ENCODE data around the gene MVB12B. TPM values are rescaled to one million over a fixed set of nuclear protein-coding genes. Genes with fewer than 3 reads are reported as not detected.

The MVB12B gene
- total RNA-seq, 1 experiment from 2014 or later, result 5.8 TPM

GRCh38 chr9:126499911-126500599 lies 173.4 kb downstream of the MVB12B start:
- peak; percentile 61 for DNase-seq
- no peak overlapping the region for H2AFZ ChIP-seq (ENCODE audit: low read length)

More at GRCh38 chr9:126499911-126500599, 173.4 kb downstream of the MVB12B start:
- Histone ChIP-seq H4K91ac (ENCODE audit: insufficient read length, low read depth, low read length) (no peak overlapping the region), H3K18ac (ENCODE audit: insufficient read length, low read depth, low read length) (no peak overlapping the region), H3K4me1 (ENCODE audit: insufficient read depth, low read length) (no peaks in the 10 kb centered on the region), H4K5ac (ENCODE audit: insufficient read length, low read depth, low read length) (no peak overlapping the region), H3K14ac (ENCODE audit: insufficient read depth, low read length) (no peak overlapping the region), H3K27me3 (ENCODE audit: insufficient read depth, low read length) (no peaks in the 10 kb centered on the region), H3K56ac (ENCODE audit: insufficient read length, low read depth, low read length) (no peak overlapping the region), H3K79me2 (ENCODE audit: insufficient read depth, low read length) (no peaks in the 10 kb centered on the region), H2AK5ac (ENCODE audit: insufficient read length, low read length) (no peak overlapping the region), H4K8ac (replicated peaks; ENCODE audit: insufficient read length, low read depth, low read length) (no peak overlapping the region), H3K23me2 (ENCODE audit: insufficient read length, low read depth, low read length, poor library complexity, severe bottlenecking) (peaks cover 14% of the 10 kb centered on the region), H3K9ac (ENCODE audit: extremely low read depth, insufficient read length, low read length) (no peak overlapping the region), H3K27ac (ENCODE audit: insufficient read length, low read depth, low read length) (no peak overlapping the region), H2BK12ac (ENCODE audit: insufficient read length, low read depth, low read length) (no peak overlapping the region), H3K4me2 (ENCODE audit: insufficient read depth, insufficient read length, low read length) (peak overlapping the region; percentile 56), H2BK120ac (ENCODE audit: low read depth, low read length, poor library complexity, severe bottlenecking) (no peak overlapping the region), H3K9me3 (ENCODE audit: control insufficient read depth, low read depth, low read length) (no peaks in the 10 kb centered on the region), H2BK15ac (ENCODE audit: low read depth, low read length) (no peak overlapping the region), H2BK20ac (ENCODE audit: low read depth, low read length, poor library complexity, severe bottlenecking) (no peak overlapping the region), H4K20me1 (ENCODE audit: control insufficient read depth, insufficient read depth, insufficient read length) (no peaks in the 10 kb centered on the region), H3K79me1 (ENCODE audit: insufficient read depth, low read depth, low read length, poor library complexity, severe bottlenecking) (no peaks in the 10 kb centered on the region), H3T11ph (ENCODE audit: low read length) (no peak overlapping the region), H2BK5ac (ENCODE audit: insufficient read length, low read length) (no peak overlapping the region), H3K4ac (ENCODE audit: low read depth, low read length) (no peak overlapping the region), H3K23ac (ENCODE audit: insufficient read length, low read depth, low read length) (no peak overlapping the region)
- WGBS (ENCODE audit: extremely low coverage, insufficient read length, low lambda C conversion rate), result no CpG with 5 or more reads among the region's 20 CpGs
- Mint-ChIP-seq H3K4me1 (peaks cover 11 to 13% of the 10 kb centered on the region in 2 experiments), H3K36me3 (ENCODE audit: insufficient read depth in 1 of 3, low read depth in 3 of 3) (no peaks in the 10 kb centered on the region), H3K9me3 (no peaks in the 10 kb centered on the region), H3K4me3 (peak overlapping the region; percentile 65 to 84), H3K27ac (no peak overlapping the region; a peak in 1 of 7 replicates), H3K27me3 (ENCODE audit: low read depth) (peaks cover 26% of the 10 kb centered on the region)
- TF ChIP-seq CTCF (conservative IDR thresholded peaks at IDR 0.05), result no peak
